ENCODE data around the gene BPIFB3.

Gene BPIFB3

GRCh38 chr20:33012327-33013189, 41.1 kb upstream of the BPIFB3 start:
- H3K4me3 ChIP-seq (ENCODE audit: low read depth, low read length) = no peak overlapping the region
- TF ChIP-seq CTCF (IDR thresholded peaks at IDR 0.05; ENCODE audit: borderline replicate concordance, insufficient read depth, low read depth, low read length) = no peak

- no peak for TF ChIP-seq CTCF (IDR thresholded peaks at IDR 0.05; ENCODE audit: borderline replicate concordance, insufficient read depth, low read depth, low read length)
- no peak overlapping the region for H3K4me3 ChIP-seq (ENCODE audit: low read depth, low read length)
Observed at GRCh38 chr20:33013701-33014326, 39.9 kb upstream of the BPIFB3 start.

GRCh38 chr20:33014336-33015113, 39.2 kb upstream of the BPIFB3 start:
- TF ChIP-seq CTCF (IDR thresholded peaks at IDR 0.05; ENCODE audit: borderline replicate concordance, insufficient read depth, low read depth, low read length) = no peak
- no peak overlapping the region for H3K4me3 ChIP-seq (ENCODE audit: low read depth, low read length)

- TF ChIP-seq CTCF (IDR thresholded peaks at IDR 0.05; ENCODE audit: borderline replicate concordance, insufficient read depth, low read depth, low read length) = no peak
- H3K4me3 ChIP-seq (ENCODE audit: low read depth, low read length) = no peak overlapping the region
Observed at GRCh38 chr20:33015114-33015484, 38.6 kb upstream of the BPIFB3 start.

GRCh38 chr20:33015700-33016580, 37.8 kb upstream of the BPIFB3 start:
- TF ChIP-seq CTCF (IDR thresholded peaks at IDR 0.05; ENCODE audit: borderline replicate concordance, insufficient read depth, low read depth, low read length) = no peak
- no peak overlapping the region for H3K4me3 ChIP-seq (ENCODE audit: low read depth, low read length)

GRCh38 chr20:33016581-33017109, 37.1 kb upstream of the BPIFB3 start:
- H3K4me3 ChIP-seq (ENCODE audit: low read depth, low read length) = no peak overlapping the region
- no peak for TF ChIP-seq CTCF (IDR thresholded peaks at IDR 0.05; ENCODE audit: borderline replicate concordance, insufficient read depth, low read depth, low read length)
